Choroid plexus epithelial cell (primary cell): ENCODE measurements around the gene GNRHR.

Source experiments
- DNase-seq: peaks from one replicate; pipeline ENCODE4 v3.0.0-alpha.2; 2010; ENCODE audit warnings: low read depth
- H3K4me3 ChIP-seq: 2 replicates; pipeline ENCODE4 v1.5.1; 2011; ENCODE audit warnings: low read depth, mild to moderate bottlenecking, control low read depth, low read length, moderate library complexity
- TF ChIP-seq, protein P1 (sequence below): conservative IDR thresholded peaks from 2 replicates; pipeline ENCODE4 v1.5.1; 2011; ENCODE audit warnings: low read depth, mild to moderate bottlenecking, control low read depth, inconsistent platforms, low read length, moderate library complexity

Gene GNRHR

GRCh38 chr4:67750691-67751090 lies 3.5 kb downstream of the GNRHR start:
- DNase-seq: no peak
- H3K4me3 ChIP-seq: no peak overlapping the region
- TF ChIP-seq, protein P1, sequence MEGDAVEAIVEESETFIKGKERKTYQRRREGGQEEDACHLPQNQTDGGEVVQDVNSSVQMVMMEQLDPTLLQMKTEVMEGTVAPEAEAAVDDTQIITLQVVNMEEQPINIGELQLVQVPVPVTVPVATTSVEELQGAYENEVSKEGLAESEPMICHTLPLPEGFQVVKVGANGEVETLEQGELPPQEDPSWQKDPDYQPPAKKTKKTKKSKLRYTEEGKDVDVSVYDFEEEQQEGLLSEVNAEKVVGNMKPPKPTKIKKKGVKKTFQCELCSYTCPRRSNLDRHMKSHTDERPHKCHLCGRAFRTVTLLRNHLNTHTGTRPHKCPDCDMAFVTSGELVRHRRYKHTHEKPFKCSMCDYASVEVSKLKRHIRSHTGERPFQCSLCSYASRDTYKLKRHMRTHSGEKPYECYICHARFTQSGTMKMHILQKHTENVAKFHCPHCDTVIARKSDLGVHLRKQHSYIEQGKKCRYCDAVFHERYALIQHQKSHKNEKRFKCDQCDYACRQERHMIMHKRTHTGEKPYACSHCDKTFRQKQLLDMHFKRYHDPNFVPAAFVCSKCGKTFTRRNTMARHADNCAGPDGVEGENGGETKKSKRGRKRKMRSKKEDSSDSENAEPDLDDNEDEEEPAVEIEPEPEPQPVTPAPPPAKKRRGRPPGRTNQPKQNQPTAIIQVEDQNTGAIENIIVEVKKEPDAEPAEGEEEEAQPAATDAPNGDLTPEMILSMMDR: no peak

- H3K4me3 ChIP-seq: no peak overlapping the region
- TF ChIP-seq, protein P1: no peak
- no peak for DNase-seq
Observed at GRCh38 chr4:67749286-67749685, 4.9 kb downstream of the GNRHR start.

DNA sequence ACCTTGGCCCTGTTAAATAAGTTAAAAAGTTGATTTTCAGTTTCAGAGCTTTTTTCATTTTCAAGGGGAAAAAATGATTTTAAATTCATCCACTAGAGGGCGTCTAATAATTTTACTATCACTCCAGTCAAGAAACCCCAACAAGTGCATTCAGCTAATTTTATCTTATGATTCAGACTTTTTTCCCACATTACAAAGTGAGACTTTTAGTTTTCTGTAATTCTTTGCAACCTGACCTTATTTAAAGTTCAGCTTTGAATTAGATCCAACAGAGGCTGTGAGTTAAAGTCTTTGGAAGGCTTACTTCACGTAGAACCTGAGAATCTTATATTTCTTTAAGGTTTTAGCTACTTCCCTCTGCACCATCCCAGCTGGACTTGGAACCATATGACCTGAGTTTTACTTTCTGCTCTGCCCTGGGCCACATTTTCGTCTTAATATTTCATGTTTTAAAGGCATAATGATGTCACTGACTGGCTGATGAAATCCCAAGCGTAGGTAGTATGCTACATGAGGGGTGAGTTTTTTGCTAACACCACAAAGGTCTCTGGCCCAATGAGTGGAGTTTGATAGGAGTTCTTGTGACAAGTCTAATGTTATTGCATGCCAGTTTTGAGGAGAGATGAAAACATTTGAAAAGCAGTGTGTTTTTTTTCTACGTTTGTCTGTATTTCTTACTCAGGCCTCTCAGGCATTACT lies 7.2 kb downstream of the GNRHR start:
- peak; percentile 63 for DNase-seq
- no peak overlapping the region for H3K4me3 ChIP-seq
- TF ChIP-seq, protein P1: peak; percentile 53

DNA sequence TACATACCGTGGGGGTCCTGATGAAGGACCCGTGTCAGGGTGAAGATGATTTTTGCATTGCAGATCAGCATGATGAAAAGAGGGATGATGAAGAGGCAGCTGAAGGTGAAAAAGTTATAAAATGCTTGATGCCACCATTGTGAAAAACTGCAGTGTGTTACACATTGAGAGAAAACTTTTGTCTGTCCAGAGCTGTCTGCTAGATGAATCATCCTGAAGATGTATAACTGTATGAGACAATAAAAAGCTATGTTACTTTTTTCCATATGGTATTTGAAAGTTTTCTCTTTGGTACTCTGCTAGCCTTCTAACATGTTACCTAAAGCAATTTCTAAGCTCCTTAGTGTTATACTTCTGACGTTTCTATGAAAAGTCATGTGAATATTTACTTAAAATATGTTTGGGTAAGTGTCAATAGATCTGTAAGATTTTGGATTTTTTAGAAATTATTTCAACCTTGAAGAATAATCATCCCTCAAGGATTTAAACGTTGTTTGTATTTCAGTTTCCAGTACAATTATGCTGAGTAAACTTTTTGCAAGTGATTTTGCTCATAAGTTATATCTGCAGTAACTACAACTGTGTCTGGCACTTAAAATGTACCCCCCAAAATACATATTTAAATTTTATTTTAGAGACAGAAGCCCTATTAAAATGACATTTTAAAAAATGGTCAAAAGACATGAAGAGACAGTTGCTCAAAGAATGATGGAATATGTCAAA lies 9.5 kb downstream of the GNRHR start:
- TF ChIP-seq, protein P1: no peak
- peak; percentile 50 for DNase-seq
- no peak overlapping the region for H3K4me3 ChIP-seq

DNA sequence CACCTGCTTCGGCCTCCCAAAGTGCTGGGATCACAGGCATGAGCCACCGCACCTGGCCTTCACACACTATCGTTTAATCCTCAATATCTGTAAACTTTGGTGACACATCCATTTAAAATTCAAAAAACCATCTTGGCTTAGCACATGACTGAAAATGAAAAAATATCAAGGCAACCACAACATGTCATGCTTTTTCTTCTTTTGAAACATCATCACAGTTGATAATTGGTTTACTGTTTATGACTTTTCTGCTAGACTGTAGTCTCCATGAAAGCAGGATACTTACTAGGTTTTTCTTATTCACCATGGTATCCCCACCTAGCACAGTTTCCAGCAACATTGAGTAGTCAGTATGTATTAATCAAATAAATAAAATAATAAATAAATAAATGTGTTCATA lies 11.0 kb downstream of the GNRHR start:
- DNase-seq: no peak
- H3K4me3 ChIP-seq: no peak overlapping the region
- TF ChIP-seq, protein P1: no peak

DNA sequence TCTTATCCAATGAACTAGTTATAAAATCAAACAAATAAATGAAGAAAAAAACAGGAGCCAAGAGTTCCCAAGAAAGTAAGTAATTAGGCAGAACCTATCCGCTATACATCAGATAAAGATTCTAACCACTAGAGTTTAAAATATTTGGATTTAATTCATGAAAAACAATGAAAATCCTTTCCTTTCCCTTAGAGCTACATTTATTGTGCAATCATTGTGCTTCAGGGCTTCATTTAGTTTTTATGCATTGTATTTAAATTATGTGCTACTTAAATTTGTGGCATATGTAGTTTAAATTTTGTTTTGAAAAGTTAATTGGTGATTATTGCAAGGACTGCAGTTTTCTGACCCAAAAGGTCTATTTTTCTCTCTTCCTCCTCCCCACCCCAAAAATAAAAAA lies 17.9 kb downstream of the GNRHR start:
- H3K4me3 ChIP-seq: no peak overlapping the region
- TF ChIP-seq, protein P1: no peak
- no peak for DNase-seq
